DND-41 (cell line): ENCODE data around the gene HES2.

Source experiments
- ATAC-seq: fragments of 200-7000 bp; cut with Tn5 transposase; 3 replicates; pipeline ENCODE4 v1.9.1; 2021; ENCODE audit warnings: low read depth; ENCODE audit not compliant: insufficient read depth
- DNase-seq: peaks from one replicate; pipeline ENCODE4 v3.0.0-alpha.2; 2020
- H2AFZ ChIP-seq: 2 replicates; pipeline ENCODE4 v1.6.0; 2012; ENCODE audit warnings: low read depth, low read length
- H3K27ac ChIP-seq: 2 replicates; pipeline ENCODE4 v1.5.1; 2012; ENCODE audit warnings: low read length, inconsistent platforms
- H3K27me3 ChIP-seq: fragments of 200-600 bp; sonication (generic); 2 replicates; pipeline ENCODE4 v1.6.0; 2012; ENCODE audit warnings: low read length, mild to moderate bottlenecking, inconsistent platforms; ENCODE audit not compliant: insufficient read depth, poor library complexity
- H3K36me3 ChIP-seq: 2 replicates; pipeline ENCODE4 v1.5.1; 2012; ENCODE audit warnings: low read length, inconsistent platforms; ENCODE audit not compliant: insufficient read depth
- H3K4me1 ChIP-seq: 2 replicates; pipeline ENCODE4 v1.5.1; 2012; ENCODE audit warnings: mild to moderate bottlenecking, low read length; ENCODE audit not compliant: insufficient read depth
- H3K4me2 ChIP-seq: 2 replicates; pipeline ENCODE4 v1.6.0; 2012; ENCODE audit warnings: mild to moderate bottlenecking, moderate library complexity, low read length, inconsistent platforms; ENCODE audit not compliant: insufficient read depth
- H3K4me3 ChIP-seq, 2 experiments: fragments of 200-600 bp in 1 of 2; shearing (Covaris generic) in 1 of 2; 2 replicates each; pipeline ENCODE4 v1.5.1; 2012 to 2016; ENCODE audit warnings: inconsistent platforms in 2 of 2, low read length in 2 of 2, mild to moderate bottlenecking in 2 of 2, low read depth in 1 of 2, moderate library complexity in 1 of 2
- H3K79me2 ChIP-seq: 2 replicates; pipeline ENCODE4 v1.6.0; 2012; ENCODE audit warnings: low read length, inconsistent platforms; ENCODE audit not compliant: insufficient read depth
- H3K9ac ChIP-seq: 2 replicates; pipeline ENCODE4 v1.6.0; 2012; ENCODE audit warnings: low read depth, mild to moderate bottlenecking, inconsistent platforms, low read length, moderate library complexity
- H3K9me3 ChIP-seq: 2 replicates; pipeline ENCODE4 v1.5.1; 2012; ENCODE audit warnings: low read length, moderate library complexity, mild to moderate bottlenecking, inconsistent platforms; ENCODE audit not compliant: insufficient read depth, severe bottlenecking
- H4K20me1 ChIP-seq: 2 replicates; pipeline ENCODE4 v1.6.0; 2012; ENCODE audit warnings: low read length; ENCODE audit not compliant: insufficient read depth
- CTCF ChIP-seq: IDR thresholded peaks from 2 replicates; pipeline ENCODE4 v1.5.1; 2012; ENCODE audit warnings: borderline replicate concordance, low read length, moderate library complexity, mild to moderate bottlenecking; ENCODE audit not compliant: poor library complexity, severe bottlenecking; ENCODE audit errors: extremely low read depth
- EZH2 ChIP-seq: IDR thresholded peaks from 3 replicates; pipeline ENCODE4 v1.6.1; 2012; ENCODE audit warnings: borderline replicate concordance, low read depth, mild to moderate bottlenecking, moderate library complexity, low read length, inconsistent platforms; ENCODE audit not compliant: severe bottlenecking

HES2 gene

GRCh38 chr1:6462412-6463119 is 42.8 kb upstream of the HES2 start:
- ATAC-seq (no peak), DNase-seq (no peak)
- Histone ChIP-seq H3K9me3 (no peaks in the 10 kb centered on the region), H3K4me2 (no peak overlapping the region), H3K79me2 (no peaks in the 10 kb centered on the region), H3K4me1 (peaks cover 19% of the 10 kb centered on the region), H2AFZ (no peak overlapping the region), H3K4me3 (no peak overlapping the region), H3K27ac (no peak overlapping the region), H3K27me3 (peaks cover 13% of the 10 kb centered on the region), H3K9ac (no peak overlapping the region), H4K20me1 (peaks cover 4% of the 10 kb centered on the region; the same call in 1 of the 2 replicates), H3K36me3 (no peaks in the 10 kb centered on the region)
- TF ChIP-seq CTCF (no peak), EZH2 (no peak)

DNA sequence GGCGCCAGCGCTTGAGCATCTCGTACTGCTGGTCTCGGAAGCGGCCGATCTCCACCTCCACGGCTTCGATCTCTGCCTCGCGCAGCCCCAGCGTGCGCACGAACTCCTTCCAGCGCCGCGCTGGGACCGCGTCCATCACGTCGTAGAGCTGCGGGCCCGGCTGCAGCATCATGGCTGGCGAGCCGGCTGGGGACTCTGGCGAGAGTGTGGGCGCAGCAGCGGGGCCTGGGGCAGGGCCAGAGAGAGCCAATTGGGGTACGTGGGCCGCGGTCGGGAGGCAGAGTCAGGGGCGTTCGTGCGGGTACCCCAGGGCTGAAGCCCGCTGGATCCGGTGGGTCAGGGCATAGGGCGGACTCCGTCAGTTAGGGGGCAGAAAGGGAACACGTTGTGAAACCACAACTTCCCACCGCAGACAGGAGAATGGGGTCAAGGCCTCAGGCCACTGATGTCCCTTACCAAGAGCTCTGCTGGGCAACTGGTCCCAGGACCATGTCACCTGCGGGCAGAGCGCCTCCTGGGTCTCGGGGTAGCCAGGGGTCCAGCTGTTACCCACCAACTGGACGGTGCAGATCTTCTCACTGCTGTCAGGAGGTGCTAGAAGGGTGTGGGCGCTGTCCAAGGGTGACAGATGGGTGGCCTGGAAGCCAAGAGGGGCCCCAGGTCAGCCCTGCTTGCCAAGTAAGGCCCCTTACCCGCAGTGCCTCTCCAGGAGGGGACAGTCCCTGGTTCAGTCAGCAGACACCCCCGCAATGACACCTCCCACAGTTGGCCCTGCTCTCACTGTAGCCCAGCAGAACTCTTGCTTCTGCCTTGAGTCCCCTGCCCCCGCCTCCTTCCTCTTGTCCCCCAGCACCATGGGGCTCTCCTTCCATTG is 42.1 kb upstream of the HES2 start:
- Histone ChIP-seq H3K27me3 (peaks cover 13% of the 10 kb centered on the region), H3K4me3 (no peak overlapping the region), H3K36me3 (no peaks in the 10 kb centered on the region), H3K27ac (no peak overlapping the region), H3K4me2 (no peak overlapping the region), H2AFZ (no peak overlapping the region), H3K4me1 (peaks cover 19% of the 10 kb centered on the region), H3K9me3 (no peaks in the 10 kb centered on the region), H3K79me2 (no peaks in the 10 kb centered on the region), H4K20me1 (no peaks in the 10 kb centered on the region), H3K9ac (no peak overlapping the region)
- ATAC-seq: no peak
- no peak for TF ChIP-seq EZH2
- no peak for DNase-seq

DNA sequence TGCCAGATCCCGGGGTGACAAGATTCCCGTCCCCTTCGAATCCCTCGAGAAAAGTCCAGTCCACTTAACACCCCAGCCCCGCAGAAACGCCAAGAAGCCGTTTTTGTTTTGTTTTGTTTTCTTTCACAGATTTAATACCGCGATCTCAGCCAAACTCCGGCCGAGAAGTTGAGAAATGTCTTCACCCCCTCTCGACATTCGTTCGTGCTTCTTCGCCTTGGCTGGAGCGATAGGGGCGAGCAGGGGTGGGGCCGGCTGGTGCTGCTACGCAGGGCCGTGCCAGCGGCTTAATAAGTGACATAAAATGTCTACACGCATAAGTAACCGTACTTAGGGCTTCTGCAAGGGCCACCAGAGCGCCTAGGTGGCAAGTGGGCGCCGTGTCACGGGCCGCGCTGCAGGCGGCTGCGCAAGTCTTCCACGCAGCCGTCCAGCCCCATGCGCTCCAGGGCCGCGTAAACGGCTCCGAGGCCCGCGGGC is 41.4 kb upstream of the HES2 start:
- H3K4me2 ChIP-seq: peak overlapping the region; percentile 64
- DNase-seq (no peak), ATAC-seq (no peak)
- H3K27ac ChIP-seq: peak overlapping the region; percentile 69
- H3K4me1 ChIP-seq: peaks cover 19% of the 10 kb centered on the region
- no peaks in the 10 kb centered on the region for H3K79me2 ChIP-seq
- peak overlapping the region; percentile 79 for H2AFZ ChIP-seq
- peak overlapping the region; percentile 16 to 47; a peak in 2 of 4 replicates for H3K4me3 ChIP-seq
- H3K9me3 ChIP-seq: no peaks in the 10 kb centered on the region
- H3K27me3 ChIP-seq: peaks cover 9% of the 10 kb centered on the region
- no peak for TF ChIP-seq CTCF
- TF ChIP-seq EZH2: no peak
- H3K36me3 ChIP-seq: no peaks in the 10 kb centered on the region
- H4K20me1 ChIP-seq: no peaks in the 10 kb centered on the region
- H3K9ac ChIP-seq: peak overlapping the region; percentile 69

- Histone ChIP-seq H3K27me3 (peaks cover 3% of the 10 kb centered on the region), H3K4me3 (peak overlapping the region; percentile 16 to 47; a peak in 3 of 4 replicates), H3K27ac (peak overlapping the region; percentile 69), H3K36me3 (no peaks in the 10 kb centered on the region), H3K9me3 (no peaks in the 10 kb centered on the region), H4K20me1 (no peaks in the 10 kb centered on the region), H3K79me2 (no peaks in the 10 kb centered on the region), H3K4me2 (peak overlapping the region; percentile 64), H3K9ac (peak overlapping the region; percentile 69), H3K4me1 (peaks cover 19% of the 10 kb centered on the region), H2AFZ (peak overlapping the region; percentile 79)
- ATAC-seq: peak; percentile 80
- TF ChIP-seq EZH2 (no peak), CTCF (no peak)
- peak; percentile 77 for DNase-seq
These were observed 40.8 kb upstream of the HES2 start for GRCh38 chr1:6460301-6461050.
